Lower leg skin (tissue), 4 donors: ENCODE data around the gene ALX4. TPM values are rescaled to one million over a fixed set of nuclear protein-coding genes. Genes with fewer than 3 reads are reported as not detected.

ENCODE experiments used
- DNase-seq, 2 donors: peaks; one replicate each; pipeline ENCODE4 v3.0.0-alpha.2; 2019; ENCODE audit warnings: low spot score in 2 of 2
- H3K4me3 ChIP-seq: fragments of 200-600 bp; sonication (generic); 2 replicates; pipeline ENCODE4 v1.5.1; 2017; ENCODE audit warnings: mild to moderate bottlenecking, low read depth; ENCODE audit not compliant: poor library complexity, severe bottlenecking
- CTCF ChIP-seq, 3 donors: fragments of 450-650 bp; IDR thresholded peaks; one replicate each; pipeline ENCODE4 v1.5.1; 2016; ENCODE audit warnings: antibody characterized with exemption in 3 of 3, mild to moderate bottlenecking in 3 of 3, moderate library complexity in 2 of 3
- POLR2A ChIP-seq, 2 donors: fragments of 450-650 bp; IDR thresholded peaks; one replicate each; pipeline ENCODE4 v1.6.1; 2016 to 2017; ENCODE audit warnings: antibody characterized with exemption in 2 of 2, mild to moderate bottlenecking in 1 of 2, moderate library complexity in 1 of 2
- WGBS, 2 donors: methylation state at CpG; one replicate each; pipeline ENCODE4 v1.1.5; 2018; 5-methylcytosine and 5-hydroxymethylcytosine counted together
- intact Hi-C: fragments of 100-400 bp; cut with DNase I; formaldehyde crosslinking; loops from one replicate; pipeline ENCODE4 v1.15.0; 2023; ENCODE audit warnings: low total_unique reads
- total RNA-seq, 4 donors: library from RNA; depleted of rRNA; stranded (reverse); fragments of >200 nt; gene quantifications; one replicate each; pipeline ENCODE4 v1.1.0, GENCODE V29; 2016

The ALX4 gene
- total RNA-seq, 4 donors from 2014 or later: 0.04 to 1.7 (median 0.96) TPM; not detected in 1

- TF ChIP-seq CTCF (IDR thresholded peaks at IDR 0.05): no peak
- no peak for TF ChIP-seq POLR2A (IDR thresholded peaks at IDR 0.05)
- 28 to 51% methylated on average over 4 of the region's 4 CpGs for WGBS, 2 donors
Measured at GRCh38 chr11:44312876-44313275, 2.9 kb upstream of the ALX4 start.

GRCh38 chr11:44311339-44312261 lies 1.7 kb upstream of the ALX4 start:
- intact Hi-C loops: no loop called here
- WGBS, 2 donors: 26 to 29% methylated on average over 44 of the region's 44 CpGs
- H3K4me3 ChIP-seq: no peak overlapping the region
- TF ChIP-seq CTCF (IDR thresholded peaks at IDR 0.05) (no peak), POLR2A (IDR thresholded peaks at IDR 0.05) (no peak)
- DNase-seq: no peak

More at GRCh38 chr11:44312876-44313275, 2.9 kb upstream of the ALX4 start:
- no peak overlapping the region for H3K4me3 ChIP-seq
- DNase-seq: no peak
- intact Hi-C loops: no loop called here

- WGBS, 2 donors: 8 to 15% methylated on average over 34 to 49 of the region's 49 CpGs
- no peak for TF ChIP-seq POLR2A (IDR thresholded peaks at IDR 0.05)
- TF ChIP-seq CTCF (IDR thresholded peaks at IDR 0.05): no peak
- no peak for DNase-seq
- intact Hi-C loops: no loop called here
- no peak overlapping the region for H3K4me3 ChIP-seq
Measured at GRCh38 chr11:44310463-44311272, 729 bp upstream of the ALX4 start.

- no peak for TF ChIP-seq POLR2A (IDR thresholded peaks at IDR 0.05)
- TF ChIP-seq CTCF (IDR thresholded peaks at IDR 0.05): no peak
- WGBS, 2 donors: 4 to 6% methylated on average over 6 of the region's 6 CpGs
- intact Hi-C loops: no loop called here
- no peak for DNase-seq
- no peak overlapping the region for H3K4me3 ChIP-seq
Measured at GRCh38 chr11:44310206-44310462, 195 bp upstream of the ALX4 start.

GRCh38 chr11:44308923-44309477 lies 939 bp downstream of the ALX4 start:
- no peak for TF ChIP-seq POLR2A (IDR thresholded peaks at IDR 0.05)
- no peak overlapping the region for H3K4me3 ChIP-seq
- DNase-seq: no peak
- 15 to 21% methylated on average over 23 to 39 of the region's 57 CpGs for WGBS, 2 donors
- intact Hi-C loops: no loop called here
